Parathyroid adenoma (tissue), 2 donors: ENCODE results near the gene SCN1B.
A peak's percentile ranks its signal among the peaks of the same experiment; 100 is the strongest.

Experiments
- H2AFZ ChIP-seq: fragments of 300-600 bp; sonication (generic); one replicate; pipeline ENCODE4 v1.7.0; 2017; ENCODE audit warnings: antibody characterized with exemption, mild to moderate bottlenecking
- H3K27ac ChIP-seq: fragments of 300-600 bp; sonication (generic); one replicate; pipeline ENCODE4 v1.7.0; 2017
- H3K27me3 ChIP-seq: fragments of 300-600 bp; sonication (generic); one replicate; pipeline ENCODE4 v1.7.0; 2017; ENCODE audit warnings: low read length; ENCODE audit not compliant: control insufficient read depth, insufficient read depth
- H3K36me3 ChIP-seq: fragments of 300-600 bp; sonication (generic); one replicate; pipeline ENCODE4 v1.7.0; 2017; ENCODE audit warnings: low read length; ENCODE audit not compliant: control insufficient read depth, insufficient read depth
- H3K4me1 ChIP-seq: fragments of 300-600 bp; sonication (generic); one replicate; pipeline ENCODE4 v1.7.0; 2017; ENCODE audit warnings: control low read depth
- H3K4me2 ChIP-seq: fragments of 300-600 bp; sonication (generic); one replicate; pipeline ENCODE4 v1.7.0; 2017; ENCODE audit warnings: low read length
- H3K4me3 ChIP-seq: fragments of 300-600 bp; sonication (generic); one replicate; pipeline ENCODE4 v1.7.0; 2017; ENCODE audit warnings: low read depth, low read length
- H3K79me2 ChIP-seq: fragments of 300-600 bp; sonication (generic); one replicate; pipeline ENCODE4 v1.7.0; 2017; ENCODE audit warnings: control low read depth
- H3K9ac ChIP-seq: fragments of 300-600 bp; sonication (generic); one replicate; pipeline ENCODE4 v1.7.0; 2017; ENCODE audit warnings: mild to moderate bottlenecking
- H3K9me3 ChIP-seq: fragments of 300-600 bp; sonication (generic); one replicate; pipeline ENCODE4 v1.7.0; 2017; ENCODE audit warnings: low read length; ENCODE audit not compliant: control insufficient read depth
- CTCF ChIP-seq: fragments of 300-600 bp; sonication (generic); IDR thresholded peaks from one replicate; pipeline ENCODE4 v1.7.0; 2017; ENCODE audit warnings: antibody characterized with exemption, mild to moderate bottlenecking
- donor health status: primary hyperparathyroidism.

SCN1B gene

DNA sequence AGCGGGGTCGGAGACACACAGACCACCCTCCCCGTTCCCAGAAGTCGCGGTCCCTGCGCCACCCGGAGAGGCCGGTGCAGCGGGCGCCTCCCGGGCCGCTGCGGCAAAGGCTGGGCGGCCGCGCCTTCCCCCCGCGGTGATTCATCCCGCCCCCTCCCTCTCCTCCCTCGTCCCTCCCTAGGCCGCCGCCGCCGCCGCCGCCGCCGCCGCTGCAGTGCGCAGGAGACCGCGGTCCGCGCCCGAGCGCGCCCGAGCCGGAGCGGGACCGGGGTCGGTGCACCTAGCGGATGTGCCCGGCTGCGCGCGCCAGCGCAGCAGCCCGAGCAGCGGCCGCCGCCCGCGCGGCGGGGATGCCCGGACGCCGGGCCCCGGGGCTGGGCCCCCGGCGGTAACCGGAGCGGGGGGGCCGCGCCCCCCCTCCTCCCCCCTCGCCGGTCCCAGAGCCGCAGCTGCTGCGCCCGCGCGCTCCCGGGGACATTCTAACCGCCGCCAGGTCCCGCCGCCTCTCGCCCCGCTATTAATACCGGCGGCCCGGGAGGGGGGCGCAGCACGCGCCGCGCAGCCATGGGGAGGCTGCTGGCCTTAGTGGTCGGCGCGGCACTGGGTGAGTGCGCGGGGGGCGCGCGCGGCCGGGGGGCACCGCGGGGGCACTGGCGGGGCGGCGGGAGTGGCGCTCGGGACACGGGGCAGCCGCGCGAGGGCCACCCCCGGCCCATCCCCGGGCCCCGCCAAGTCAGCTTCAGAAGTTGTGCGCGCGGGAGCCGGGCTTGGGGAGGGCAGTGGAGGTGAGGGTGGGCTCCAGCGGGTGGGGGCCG is at the start of gene SCN1B:
Gene SCN1B (plus strand): TSS at position 214 of the 815 bp plus-strand sequence. CDS start 351 bp downstream, at position 565.
- Histone ChIP-seq H3K27me3 (no peaks in the 10 kb centered on the region), H3K4me2 (peak within 1 kb of the TSS; percentile 63), H3K9me3 (no peaks in the 10 kb centered on the region), H3K4me1 (peaks cover 9% of the 10 kb centered on the region), H3K4me3 (peak within 1 kb of the TSS; percentile 56), H3K79me2 (peaks cover 13% of the 10 kb centered on the region), H3K36me3 (no peaks in the 10 kb centered on the region), H3K9ac (no peak within 1 kb of the TSS), H2AFZ (peak within 1 kb of the TSS; percentile 75), H3K27ac (peak within 1 kb of the TSS; percentile 77)
- no peak for TF ChIP-seq CTCF

GRCh38 chr19:34982275-34982674 is 48.0 kb upstream of the SCN1B start:
- Histone ChIP-seq H3K36me3 (no peaks in the 10 kb centered on the region), H3K27me3 (no peaks in the 10 kb centered on the region), H3K4me1 (no peaks in the 10 kb centered on the region), H2AFZ (peak overlapping the region; percentile 21), H3K27ac (no peak overlapping the region), H3K4me2 (no peak overlapping the region), H3K9ac (no peak overlapping the region), H3K4me3 (no peak overlapping the region), H3K79me2 (no peaks in the 10 kb centered on the region), H3K9me3 (no peaks in the 10 kb centered on the region)
- no peak for TF ChIP-seq CTCF

DNA sequence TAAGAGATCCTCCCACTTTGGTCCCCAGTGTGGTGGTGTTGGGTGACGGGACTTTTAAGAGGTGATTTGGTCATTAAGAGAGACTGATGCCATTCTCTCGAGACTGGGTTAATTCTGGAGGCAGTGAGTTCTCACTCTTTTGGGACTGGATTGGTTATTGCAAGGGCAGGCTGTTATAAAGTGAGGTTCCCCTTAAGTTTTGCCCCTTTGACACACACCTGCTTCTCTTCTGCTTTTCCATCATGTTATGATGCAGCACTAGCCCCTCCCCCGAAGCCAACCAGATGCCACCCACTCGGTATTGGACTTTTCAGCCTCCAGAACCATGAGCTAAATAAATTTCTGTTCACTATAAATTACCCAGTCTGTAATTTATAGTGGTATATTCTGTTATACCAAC is 46.5 kb upstream of the SCN1B start:
- H3K9me3 ChIP-seq: no peaks in the 10 kb centered on the region
- no peak overlapping the region for H3K4me2 ChIP-seq
- no peak overlapping the region for H3K4me3 ChIP-seq
- no peaks in the 10 kb centered on the region for H3K79me2 ChIP-seq
- H2AFZ ChIP-seq: no peak overlapping the region
- no peak overlapping the region for H3K27ac ChIP-seq
- TF ChIP-seq CTCF: no peak
- no peaks in the 10 kb centered on the region for H3K4me1 ChIP-seq
- no peaks in the 10 kb centered on the region for H3K36me3 ChIP-seq
- no peak overlapping the region for H3K9ac ChIP-seq
- no peaks in the 10 kb centered on the region for H3K27me3 ChIP-seq

DNA sequence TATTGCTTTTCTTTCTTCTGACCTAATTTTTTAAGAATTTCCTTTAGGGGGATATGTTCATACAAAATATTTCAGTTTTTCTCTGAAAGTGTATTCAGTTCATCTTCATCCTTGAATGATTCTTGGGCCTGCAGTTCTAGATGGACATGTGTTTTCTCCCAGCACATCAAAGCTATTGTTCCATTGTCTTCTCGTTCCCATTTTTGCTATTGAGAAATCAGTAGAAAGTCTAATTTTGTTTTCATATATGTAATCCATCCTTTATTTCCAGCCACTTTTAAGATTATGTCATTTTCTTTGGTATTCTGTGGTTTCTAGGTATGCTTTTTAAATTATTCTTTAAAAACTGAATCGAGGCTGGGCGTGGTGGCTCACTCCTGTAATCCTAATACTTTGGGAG is 46.0 kb upstream of the SCN1B start:
- H2AFZ ChIP-seq: no peak overlapping the region
- H3K27me3 ChIP-seq: no peaks in the 10 kb centered on the region
- no peak overlapping the region for H3K4me3 ChIP-seq
- H3K36me3 ChIP-seq: no peaks in the 10 kb centered on the region
- no peaks in the 10 kb centered on the region for H3K9me3 ChIP-seq
- TF ChIP-seq CTCF: no peak
- H3K4me1 ChIP-seq: no peaks in the 10 kb centered on the region
- no peak overlapping the region for H3K9ac ChIP-seq
- no peak overlapping the region for H3K4me2 ChIP-seq
- no peak overlapping the region for H3K27ac ChIP-seq
- H3K79me2 ChIP-seq: no peaks in the 10 kb centered on the region
